ENCODE results near the gene SLC12A3.
"Not testable (repeated sequence)": the region's sequence is repeated elsewhere in the genome, so short reads cannot be mapped to it uniquely, and the experiment has no call there.

SLC12A3 gene

DNA sequence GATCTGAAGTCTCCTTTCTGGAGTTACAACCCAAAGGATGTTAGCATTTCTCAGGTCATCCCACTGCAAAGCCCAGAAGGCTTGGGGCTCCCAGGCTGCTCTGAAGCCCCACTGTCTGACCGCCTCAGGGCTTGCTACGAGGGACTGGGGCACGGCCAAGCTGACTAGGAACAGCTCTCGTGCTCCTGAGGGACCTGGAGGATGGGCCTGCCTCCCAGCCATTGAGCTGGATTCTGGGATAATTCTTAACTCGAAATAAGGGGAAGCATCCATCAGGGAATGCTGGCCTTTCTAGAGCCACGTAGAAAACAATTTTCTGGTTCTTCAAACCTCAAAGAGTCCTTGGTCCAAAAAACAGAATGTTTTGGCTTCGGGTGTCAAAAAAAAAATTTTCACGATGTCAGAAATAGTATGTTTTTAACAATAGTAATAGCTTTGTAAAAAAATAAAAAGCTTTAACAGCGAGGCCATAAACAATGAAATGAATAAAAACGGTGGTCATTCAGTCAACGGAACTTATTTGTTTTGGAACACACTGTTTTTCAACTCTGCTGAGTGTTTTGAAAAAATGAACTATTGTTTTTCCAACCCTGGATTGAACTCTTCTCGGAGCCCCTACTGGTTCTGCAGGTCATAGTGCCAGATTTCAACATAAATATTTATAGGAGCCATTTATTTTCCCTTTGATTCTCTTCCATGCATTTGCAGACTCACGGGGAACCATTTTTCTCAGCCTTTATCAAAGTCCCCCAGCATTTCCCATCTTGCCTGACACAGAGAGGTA lies 50.5 kb downstream of the SLC12A3 start:
- in situ Hi-C loops (cut with MboI; ENCODE audit: low sequenced_read_pairs) = no loop called here

DNA sequence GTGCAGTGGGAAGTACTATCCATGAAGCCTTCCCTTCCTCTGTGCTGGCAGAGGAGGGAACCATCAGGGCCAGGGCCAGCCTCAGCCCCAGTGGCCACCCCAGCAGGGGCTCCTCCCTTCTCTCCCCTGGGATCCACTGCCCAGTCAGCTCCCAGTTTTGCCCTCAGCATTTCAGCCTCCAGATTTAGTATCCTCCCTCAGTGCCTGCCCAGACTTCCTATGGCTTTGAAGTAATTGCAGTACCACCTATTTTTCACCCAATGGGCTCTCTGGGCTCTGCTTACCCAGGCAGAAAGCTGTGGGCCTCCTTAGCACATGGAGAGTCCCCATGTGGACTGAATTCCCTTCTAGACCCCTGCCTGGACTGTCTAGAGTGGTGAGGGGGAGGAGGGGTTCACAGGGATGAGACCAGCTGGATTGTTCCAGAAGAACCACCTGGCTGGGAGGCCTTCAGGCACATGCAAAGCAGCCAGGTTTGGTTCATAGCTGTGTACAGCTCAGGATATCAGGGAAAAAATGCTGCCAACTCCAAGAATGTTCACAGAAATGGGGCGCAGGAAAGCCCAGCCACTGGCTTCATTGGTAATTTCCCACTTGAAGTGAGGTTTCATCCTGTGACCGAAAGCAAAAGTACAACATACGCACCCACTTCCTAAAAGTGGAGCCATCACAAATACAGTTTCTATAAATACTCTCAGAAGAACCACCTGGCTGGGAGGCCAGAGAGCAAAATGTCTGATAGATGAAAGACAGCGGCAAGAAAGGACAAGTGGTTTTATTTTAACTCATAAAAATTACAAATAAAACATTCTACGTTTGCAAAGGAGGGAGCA lies 51.8 kb downstream of the SLC12A3 start:
- in situ Hi-C loops (cut with MboI; ENCODE audit: low sequenced_read_pairs) = no loop called here

DNA sequence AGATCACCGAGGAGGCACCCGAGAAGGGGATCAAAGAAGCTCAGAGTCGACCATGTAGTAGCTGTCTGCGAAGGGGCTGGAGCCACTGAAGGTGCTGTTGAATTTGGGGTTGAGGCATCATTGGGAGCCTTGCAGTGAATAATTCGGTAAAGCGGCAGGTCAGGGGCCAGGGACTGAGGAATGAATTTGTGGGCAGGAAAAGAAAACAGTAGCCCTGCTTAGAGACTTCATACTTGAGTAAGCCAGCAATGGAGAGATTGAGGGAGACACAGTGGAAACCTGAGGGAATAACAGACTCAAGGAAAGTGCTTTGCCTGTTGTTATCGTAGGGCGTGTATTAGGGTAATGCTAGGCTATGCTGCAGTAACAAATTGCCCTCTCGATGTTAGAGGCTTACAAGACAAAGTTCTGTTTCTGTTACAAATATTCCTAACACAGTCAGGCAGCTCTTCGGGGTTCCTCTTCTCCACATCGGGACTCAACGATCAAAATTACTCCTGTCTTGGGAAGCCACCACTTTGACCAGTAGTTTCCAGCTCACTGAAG lies 53.5 kb downstream of the SLC12A3 start:
- in situ Hi-C loops (cut with MboI; ENCODE audit: low sequenced_read_pairs) = no loop called here

DNA sequence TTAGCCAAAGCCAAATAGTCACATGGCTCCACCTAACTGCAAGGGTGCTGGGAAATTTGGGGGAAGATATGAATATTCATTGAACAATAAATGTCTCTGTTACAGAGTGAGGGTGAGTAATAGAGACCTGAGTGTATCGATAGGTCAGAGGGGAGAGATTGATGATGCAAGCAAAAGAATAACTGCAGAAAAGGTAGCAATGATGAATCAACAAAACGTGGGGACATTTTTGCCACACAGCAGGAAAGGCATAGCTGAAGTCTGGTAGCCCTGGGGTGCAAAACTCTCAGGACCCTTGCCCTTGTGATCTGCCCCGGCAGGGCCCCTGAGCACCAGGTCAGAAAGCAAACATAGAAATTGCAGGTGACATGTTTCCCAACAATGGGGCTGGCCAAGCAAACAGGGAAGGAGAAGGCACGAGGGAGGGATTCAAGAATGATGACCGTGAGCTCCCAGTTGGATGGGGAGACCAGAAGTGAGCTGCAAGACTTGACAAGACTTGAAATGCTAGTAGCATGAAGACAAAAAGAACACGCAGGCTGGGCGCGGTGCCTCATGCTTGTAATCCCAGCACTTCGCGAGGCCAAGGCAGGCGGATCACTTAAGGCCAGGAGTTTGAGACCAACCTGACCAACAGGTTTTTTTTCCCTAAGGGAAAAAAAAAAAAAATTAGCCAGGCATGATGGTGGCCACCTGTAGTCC lies 54.2 kb downstream of the SLC12A3 start:
- in situ Hi-C loops (cut with MboI; ENCODE audit: low sequenced_read_pairs) = no loop called here

DNA sequence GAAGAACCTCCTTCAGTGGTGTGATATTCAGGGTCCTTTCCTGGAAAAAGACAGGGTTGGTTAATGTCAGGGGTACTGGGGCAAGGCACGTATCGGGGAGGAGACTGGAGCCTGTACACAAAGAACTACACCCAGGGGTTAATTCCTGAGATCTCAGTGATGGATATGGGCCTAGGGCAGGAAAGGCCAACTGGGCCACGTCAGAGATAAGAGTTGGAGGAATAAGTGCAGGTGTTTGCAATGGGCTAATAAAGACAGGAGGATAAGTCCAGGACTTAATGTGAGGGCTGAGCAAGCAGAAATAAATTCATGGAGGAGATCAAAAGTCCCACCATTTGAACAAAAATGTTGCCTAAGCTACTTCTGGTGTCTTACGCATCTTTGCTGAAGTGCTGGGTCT lies 56.6 kb downstream of the SLC12A3 start:
- in situ Hi-C loops (cut with MboI; ENCODE audit: low sequenced_read_pairs) = no loop called here

DNA sequence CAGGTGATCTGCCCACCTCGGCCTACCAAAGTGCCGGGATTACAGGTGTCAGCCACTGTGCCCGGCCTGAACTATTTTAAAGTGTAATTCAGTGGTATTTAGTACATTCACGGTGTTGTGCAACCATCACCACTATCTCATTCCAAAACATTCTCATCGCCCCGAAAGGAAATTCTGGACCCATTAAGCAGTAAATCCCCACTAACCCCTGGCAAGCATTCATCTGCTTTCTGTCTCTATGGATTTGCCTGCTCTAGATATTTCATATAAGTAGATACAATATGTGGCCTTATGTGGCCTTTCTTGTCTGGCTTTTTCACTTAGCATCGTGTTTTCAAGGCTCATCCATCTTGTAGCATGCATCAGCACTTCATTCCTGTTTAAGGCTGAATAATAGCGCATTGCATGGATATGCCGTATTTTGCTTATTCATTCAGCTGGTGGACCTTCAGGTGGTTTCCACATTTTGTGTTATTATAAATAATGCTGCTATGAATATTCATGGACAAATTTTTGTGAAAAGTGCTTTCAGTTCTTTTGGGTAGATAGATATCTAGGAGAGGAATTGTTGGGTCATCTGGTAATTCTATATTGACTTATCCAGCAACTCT lies 58.6 kb downstream of the SLC12A3 start:
- in situ Hi-C loops (cut with MboI; ENCODE audit: low sequenced_read_pairs) = no loop called here

DNA sequence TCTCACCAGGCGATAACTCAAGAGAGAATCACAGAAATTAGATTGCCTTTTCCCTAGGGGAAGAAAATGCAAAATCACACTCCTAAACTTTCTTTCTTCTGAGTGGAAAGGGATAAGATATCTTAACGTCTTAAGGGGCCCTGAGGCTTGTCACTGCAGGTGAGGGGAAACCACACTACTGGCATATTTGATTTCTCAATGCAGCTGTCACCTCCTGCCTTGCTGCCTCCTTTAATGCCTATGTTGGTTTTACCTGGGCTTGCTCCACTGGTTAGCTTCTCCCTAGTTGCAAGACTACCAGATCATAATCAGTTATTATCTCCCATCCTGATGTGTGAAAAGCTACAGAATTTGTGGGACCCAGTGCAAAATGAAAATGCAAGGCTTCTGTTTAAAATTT lies 62.5 kb downstream of the SLC12A3 start:
- in situ Hi-C loops (cut with MboI; ENCODE audit: low sequenced_read_pairs) = no loop called here

DNA sequence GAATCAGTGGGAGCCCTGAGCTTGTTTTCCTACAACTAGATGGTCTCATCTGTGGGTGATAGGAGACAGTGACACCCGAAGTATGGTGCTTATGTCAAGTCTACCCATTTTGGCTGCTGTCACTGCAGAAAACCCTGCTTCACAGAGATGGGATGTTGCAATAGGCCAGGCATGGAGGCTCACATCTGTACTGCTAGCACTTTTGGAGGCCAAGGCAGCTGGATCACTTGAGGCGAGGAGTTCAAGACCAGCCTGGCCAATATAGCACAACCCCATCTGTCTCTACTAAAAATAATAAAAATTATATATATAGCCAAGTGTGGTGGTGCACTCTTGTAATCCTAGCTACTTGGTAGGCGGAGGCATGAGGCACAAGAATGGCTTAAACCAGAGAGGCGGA lies 64.6 kb downstream of the SLC12A3 start:
- in situ Hi-C loops (cut with MboI; ENCODE audit: low sequenced_read_pairs) = no loop called here

DNA sequence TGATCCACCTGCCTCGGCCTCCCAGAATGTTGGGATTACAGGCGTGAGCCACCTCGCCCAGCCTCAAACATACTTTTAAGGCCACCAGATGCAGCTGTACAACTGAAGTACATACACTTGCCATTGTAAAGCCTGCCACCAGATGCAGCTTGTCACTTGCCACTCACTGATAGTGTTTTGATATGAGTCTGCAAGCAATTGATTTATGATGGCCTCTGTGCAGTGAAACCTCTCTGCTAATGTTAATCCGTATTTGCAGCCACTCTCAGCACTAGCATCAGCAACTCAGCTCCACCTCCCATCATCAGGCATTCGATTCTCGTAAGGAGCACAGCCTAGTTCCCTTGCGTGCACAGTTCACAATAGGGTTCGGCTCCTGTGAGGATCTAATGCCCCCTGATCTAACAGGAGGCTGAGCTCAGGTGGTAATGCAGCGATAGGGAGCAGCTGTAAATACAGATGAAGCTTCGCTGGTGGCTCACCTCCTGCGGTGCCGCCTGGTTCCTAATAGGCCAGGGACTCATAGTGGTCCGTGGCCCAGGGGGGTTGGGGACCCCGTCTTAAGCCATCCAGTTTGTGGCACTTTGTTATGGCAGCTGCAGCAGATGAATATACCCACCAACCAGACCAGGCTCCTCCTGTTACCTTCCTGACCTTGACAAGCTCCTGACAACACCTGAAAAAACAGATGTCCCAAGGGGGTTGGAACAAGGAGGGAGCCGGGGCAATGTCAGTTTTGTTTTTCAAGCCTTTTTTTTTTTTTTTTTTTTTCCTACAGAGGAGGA lies 65.7 kb downstream of the SLC12A3 start:
- in situ Hi-C loops (cut with MboI; ENCODE audit: low sequenced_read_pairs) = no loop called here

DNA sequence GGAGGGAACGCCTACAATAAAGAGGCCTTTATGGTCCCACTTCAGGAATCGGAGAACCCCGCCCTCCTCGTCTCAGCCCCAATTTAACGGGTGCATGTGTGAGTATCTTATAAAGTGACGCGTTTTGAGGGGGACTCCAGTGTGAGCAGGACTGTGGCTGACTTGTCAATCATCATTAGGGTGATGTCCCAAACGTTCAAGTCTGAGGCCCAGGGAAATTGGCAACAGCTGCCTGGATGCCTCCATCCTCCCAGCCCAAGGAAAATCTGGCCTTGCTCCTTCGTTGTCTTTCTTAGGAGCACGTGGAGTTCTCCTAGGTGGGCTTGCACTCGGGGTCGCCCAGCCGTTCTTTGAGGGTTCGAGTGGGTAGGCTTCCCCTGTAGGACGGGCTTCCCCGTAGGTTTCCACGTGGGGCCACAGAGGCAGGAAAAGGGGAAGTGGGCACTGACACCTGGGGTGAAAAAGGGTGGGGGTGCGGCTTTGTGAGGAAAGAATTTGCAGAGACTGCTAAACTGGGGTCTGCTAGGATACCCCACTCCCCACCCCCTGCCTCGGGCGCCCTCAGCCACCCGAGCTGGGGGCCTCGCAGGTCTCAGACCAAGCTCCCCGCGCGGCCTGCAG lies 66.4 kb downstream of the SLC12A3 start:
- in situ Hi-C loops (cut with MboI; ENCODE audit: low sequenced_read_pairs) = no loop called here

DNA sequence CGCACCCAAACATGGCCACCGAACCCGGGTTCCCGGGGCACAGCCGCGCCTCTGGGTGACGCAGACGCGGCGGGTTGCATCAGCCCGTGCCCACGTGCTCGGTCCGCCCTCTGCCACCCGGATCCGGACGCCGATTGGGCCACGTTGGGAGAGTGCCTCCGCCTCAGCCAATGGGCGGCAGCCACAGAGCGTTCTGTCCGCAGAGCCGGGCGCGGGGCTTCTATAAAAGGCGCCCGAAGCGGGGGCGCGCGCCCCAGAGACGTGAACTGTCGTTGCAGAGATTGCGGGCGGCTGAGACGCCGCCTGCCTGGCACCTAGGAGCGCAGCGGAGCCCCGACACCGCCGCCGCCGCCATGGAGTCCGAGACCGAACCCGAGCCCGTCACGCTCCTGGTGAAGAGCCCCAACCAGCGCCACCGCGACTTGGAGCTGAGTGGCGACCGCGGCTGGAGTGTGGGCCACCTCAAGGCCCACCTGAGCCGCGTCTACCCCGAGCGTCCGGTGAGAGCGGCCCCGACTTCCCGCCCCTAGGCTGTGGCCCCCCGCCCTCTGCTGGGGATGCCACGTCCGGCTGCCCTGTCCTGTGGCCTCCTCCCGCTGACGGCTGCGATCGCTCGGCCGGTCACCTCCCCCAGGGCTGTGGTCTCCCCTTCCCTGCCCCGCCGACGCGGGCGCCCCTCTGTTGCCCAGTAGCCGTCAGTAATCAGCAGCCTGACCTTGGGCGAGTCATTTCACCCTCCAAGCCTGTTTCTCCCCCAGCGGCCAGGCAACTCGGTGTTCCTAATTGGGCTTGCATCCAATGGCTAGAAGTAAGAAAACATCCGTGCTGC lies 67.1 kb downstream of the SLC12A3 start, which contains the start of gene HERPUD1:
TSS of gene HERPUD1 (plus strand) at position 251 of the 829 bp plus-strand sequence. CDS start at position 354, 103 bp downstream.
- in situ Hi-C loops (cut with MboI; ENCODE audit: low sequenced_read_pairs) = no loop called here

DNA sequence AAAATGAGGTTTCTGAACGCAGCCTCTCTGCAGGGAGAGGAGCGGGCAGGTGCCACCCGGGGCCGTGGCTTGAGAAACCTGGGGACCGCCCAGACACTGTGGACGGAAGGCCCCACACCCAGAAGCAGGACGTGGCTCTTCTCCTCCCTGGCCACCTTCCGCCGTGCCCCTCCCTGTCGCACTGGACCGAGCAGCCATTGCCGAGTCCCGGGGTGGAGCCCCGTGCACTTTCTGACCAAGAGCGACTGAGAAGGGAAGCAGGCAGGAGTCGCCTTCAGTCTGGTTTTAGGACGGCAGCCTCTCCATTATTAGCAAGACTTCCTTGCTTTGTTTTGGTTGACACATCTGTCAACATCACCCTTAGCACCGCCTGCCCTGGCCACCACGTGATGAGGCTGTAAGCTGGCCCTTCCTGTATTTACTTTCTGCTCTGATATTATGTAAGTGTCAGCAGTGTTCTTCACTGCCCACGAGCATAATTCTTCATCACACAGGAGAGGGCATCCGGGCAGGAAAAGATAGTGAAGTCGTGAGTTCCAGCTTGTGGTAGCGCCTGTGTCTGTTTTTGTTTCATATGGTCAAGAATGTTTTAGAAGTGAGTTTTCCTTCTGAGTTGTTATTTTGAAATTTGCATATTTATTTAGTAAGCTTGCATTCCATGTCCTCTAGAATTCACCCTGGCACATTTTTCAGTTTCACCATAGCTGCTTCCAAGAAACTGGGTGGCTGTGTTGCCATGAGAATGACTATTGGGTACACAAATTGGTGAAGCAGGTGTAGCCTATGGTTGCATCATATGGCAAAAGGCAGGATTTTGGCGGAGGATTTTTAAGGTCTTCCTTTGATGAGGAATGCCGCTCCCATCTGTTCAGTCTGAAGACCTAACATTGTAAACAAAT lies 68.0 kb downstream of the SLC12A3 start:
- in situ Hi-C loops (cut with MboI; ENCODE audit: low sequenced_read_pairs) = no loop called here

DNA sequence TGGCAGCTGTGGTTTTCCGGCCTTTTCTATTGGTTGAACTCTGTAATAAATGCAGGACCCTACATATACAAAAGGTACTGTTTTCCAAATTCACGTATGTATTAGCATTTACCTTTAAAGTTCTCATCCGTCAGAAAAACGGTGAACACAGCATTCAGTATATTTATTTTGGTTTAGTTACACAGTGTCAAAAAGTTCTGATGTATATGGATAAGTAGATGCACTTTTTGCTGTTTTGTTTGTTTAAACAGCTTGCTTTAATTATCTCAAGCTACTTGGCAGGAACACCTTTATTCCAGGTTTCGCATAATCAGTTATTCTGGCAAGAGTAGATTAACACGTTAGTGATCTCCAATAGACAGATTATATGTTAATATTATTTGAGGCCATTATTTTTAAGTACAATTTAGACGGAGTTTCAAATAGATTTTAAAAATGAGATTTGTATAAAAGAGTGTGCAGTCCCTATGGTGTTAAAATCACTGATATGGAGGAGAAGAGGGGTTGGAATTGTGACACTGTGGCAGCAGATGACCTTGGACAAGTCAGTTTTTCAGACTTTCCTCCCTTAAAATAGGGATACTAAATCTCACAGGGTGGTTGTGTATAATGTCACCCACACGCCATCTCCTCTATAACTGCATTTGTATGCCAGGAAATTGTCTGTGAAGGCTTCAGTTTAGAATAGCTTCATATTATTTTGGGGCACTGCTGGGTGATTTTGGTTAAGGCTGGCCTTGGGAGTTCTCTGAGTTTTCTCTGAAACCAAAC lies 69.0 kb downstream of the SLC12A3 start:
- in situ Hi-C loops (cut with MboI; ENCODE audit: low sequenced_read_pairs) = no loop called here

DNA sequence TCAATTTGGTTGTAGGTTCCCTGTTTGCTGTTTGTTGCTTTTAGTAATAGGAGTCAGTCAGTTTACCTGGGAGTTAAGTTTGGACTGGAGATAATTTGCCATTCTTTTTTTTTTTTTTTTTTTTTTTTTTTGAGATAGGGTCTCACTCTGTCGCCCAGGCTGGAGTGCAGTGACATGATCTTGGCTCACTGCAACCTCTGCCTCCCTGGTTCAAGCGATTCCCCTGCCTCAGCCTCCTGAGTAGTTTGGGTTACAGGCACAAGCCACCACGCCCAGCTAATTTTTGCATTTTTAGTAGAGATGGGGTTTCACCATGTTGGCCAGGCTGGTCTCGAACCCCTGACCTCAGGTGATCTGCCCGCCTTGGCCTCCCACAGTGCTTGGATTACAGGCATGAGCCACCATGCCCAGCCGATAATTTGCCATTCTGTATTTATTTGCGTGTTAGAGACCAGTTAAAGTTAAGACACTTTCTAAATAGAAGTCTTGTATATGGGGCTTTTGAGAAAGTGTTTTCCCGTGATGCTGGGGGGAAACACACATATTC lies 69.7 kb downstream of the SLC12A3 start:
- in situ Hi-C loops (cut with MboI; ENCODE audit: low sequenced_read_pairs) = not testable (repeated sequence)

DNA sequence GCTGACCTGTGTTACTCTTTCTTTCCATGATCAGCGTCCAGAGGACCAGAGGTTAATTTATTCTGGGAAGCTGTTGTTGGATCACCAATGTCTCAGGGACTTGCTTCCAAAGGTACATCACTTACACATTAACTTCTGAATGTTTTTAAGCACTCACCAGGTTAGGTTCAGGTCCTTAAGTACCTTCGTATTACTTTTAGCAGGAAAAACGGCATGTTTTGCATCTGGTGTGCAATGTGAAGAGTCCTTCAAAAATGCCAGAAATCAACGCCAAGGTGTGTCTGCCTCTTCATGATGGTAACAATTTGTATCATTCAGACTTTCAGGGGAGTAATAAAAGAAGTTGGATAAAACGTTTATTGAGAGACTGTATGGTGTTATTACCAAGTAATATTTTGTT lies 70.2 kb downstream of the SLC12A3 start:
- in situ Hi-C loops (cut with MboI; ENCODE audit: low sequenced_read_pairs) = no loop called here

DNA sequence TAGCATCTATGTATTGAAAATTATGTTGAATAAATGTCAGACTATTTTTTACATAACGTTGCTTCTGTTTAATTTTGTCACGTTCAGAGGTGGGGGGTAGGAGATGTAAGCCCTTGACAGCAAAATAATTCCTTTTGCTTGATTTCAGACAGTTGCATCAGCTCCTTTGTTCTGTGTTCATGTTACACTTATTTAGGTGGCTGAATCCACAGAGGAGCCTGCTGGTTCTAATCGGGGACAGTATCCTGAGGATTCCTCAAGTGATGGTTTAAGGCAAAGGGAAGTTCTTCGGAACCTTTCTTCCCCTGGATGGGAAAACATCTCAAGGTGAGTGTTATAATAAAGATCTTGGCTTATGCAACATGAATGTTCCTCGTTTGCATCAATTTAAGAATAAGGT lies 71.5 kb downstream of the SLC12A3 start:
- in situ Hi-C loops (cut with MboI; ENCODE audit: low sequenced_read_pairs) = no loop called here

DNA sequence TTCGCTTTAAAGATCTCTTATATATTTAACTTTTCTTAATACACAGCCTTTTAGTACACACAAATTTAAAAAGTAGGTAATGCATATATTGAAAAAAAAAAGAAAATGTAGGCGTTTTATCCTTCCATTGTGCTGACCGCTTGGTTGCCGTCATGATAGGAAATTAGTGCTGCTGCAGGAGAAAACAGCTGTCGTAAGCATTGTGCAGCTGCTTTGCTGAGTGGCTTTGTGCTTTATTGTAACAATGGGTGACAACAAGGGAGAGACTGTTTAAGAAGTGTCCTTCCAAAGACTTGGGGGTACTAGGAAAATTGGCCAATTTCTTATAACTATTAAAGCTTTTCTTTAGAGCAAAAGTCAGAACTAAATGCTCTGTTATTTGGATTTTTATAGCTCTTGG lies 71.9 kb downstream of the SLC12A3 start:
- in situ Hi-C loops (cut with MboI; ENCODE audit: low sequenced_read_pairs) = no loop called here
